GM18505 (cell line): ENCODE results near the gene AKAP12.

Source experiments
- ATAC-seq: cut with Tn5 transposase; IDR thresholded peaks from one replicate; pipeline ENCODE4 v1.9.1; 2021; ENCODE audit not compliant: unreplicated experiment
- POLR2A ChIP-seq: IDR thresholded peaks from 4 replicates; pipeline ENCODE4 v1.6.1; 2011; ENCODE audit warnings: borderline replicate concordance; ENCODE audit not compliant: insufficient read depth, insufficient read length; ENCODE audit errors: extremely low read depth

AKAP12 gene

GRCh38 chr6:151224076-151224475 is 15.7 kb upstream of the AKAP12 start:
- no peak for ATAC-seq
- TF ChIP-seq POLR2A, result no peak

DNA sequence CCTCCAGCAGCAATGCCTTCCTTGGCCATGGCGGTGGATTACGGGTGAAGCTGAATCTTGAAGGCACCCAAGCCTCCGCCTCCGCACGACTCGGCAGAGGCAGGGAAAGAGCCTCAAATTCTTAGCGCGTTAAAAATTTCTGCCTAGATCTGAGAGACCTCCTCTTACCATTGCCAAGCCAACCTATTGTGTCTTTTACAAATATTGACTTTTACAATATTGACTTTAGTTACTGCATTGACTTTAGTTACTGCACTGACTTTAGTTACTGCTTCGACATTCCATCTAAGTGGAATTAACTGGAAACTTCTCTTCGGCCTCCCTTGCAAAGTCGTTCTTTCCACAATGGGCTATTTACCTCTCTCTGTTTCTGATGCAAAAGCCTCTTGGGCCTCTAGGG is 13.8 kb upstream of the AKAP12 start:
- ATAC-seq, result no peak

DNA sequence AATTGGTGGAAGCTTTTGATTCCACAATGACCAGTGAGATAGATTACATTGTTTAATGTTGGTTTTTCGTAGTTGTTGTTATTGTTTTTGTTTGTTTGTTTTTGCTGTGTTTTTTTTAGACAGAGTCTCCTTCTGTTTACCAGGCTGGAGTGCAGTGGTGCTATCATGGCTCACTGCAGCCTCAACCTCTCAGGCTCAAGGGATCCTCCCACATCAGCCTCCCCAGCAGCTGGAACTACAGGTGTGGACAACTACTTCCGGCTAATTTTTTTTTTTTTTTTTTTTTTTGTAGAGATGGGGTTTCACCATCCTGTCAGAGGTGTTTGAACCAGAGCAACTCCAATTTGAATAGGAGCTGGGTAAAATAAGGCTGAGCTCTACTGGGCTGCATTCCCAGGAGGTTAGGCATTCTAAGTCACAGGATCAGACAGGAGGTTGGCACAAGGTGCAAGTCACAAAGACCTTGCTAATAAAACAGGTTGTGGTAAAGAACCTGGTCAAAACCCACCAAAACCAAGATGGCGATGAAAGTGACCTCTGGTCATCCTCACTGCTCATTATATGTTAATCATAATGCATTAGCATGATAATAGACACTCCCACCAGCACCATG is 10.9 kb upstream of the AKAP12 start:
- TF ChIP-seq POLR2A, result no peak
- ATAC-seq, result no peak

More for the DNA sequence above, 13.8 kb upstream of the AKAP12 start:
- TF ChIP-seq POLR2A, result no peak

- no peak for ATAC-seq
- no peak for TF ChIP-seq POLR2A
Observed at GRCh38 chr6:151229401-151230276, 10.1 kb upstream of the AKAP12 start.

DNA sequence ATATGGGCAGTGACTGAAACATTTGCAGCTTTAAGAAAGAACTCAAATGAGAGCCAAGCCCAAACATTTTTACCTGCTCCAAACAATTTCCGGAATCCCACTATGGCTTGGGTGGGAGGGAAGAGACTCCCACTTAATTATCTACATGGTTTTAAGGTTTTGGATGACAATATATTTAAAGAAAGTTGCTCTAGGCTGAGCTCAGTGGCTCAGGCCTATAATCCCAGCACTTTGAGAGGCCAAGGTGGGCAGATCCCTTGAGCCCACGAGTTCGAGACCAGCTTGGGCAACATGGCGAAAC is 9.5 kb upstream of the AKAP12 start:
- TF ChIP-seq POLR2A, result no peak
- no peak for ATAC-seq

DNA sequence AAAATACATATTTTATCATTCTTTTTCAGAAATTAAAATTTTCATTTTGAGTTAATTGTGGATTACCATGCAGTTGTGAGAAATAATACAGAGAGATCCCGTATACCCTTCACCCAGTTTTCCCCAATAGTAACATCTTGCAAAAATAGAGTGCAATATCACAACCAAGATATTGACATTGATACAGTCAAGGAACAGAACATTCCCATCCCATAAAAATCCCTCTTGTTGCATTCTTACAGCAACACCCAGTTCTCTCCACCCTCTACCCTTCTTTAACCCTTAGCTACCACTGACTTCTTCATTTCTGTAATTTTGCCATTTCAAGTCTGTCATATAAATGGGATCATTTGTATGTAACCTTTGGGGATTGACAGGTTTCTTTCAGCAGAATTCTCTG is 6.9 kb upstream of the AKAP12 start:
- TF ChIP-seq POLR2A, result no peak
- ATAC-seq, result no peak

DNA sequence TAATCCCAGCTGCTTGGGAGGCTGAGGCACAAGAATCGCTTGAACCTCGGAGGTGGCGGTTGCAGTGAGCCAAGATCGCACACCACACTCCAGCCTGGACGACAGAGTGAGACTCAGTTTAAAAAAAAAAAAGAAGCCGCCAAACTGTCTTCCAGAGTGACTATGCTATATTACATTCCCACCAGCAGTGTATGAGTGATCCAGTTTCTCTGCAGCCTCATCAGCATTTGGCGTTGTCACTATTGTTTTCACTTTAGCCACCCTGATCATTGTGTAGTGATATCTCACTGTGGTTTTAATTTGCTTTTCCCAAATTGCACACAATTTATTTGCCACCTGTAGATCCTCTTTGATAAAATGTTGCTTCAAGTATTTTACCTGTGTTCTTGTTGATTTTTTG is 6.0 kb upstream of the AKAP12 start:
- TF ChIP-seq POLR2A, result no peak
- ATAC-seq, result no peak

- no peak for ATAC-seq
- no peak for TF ChIP-seq POLR2A
Observed at GRCh38 chr6:151236668-151237401, 2.9 kb upstream of the AKAP12 start.

DNA sequence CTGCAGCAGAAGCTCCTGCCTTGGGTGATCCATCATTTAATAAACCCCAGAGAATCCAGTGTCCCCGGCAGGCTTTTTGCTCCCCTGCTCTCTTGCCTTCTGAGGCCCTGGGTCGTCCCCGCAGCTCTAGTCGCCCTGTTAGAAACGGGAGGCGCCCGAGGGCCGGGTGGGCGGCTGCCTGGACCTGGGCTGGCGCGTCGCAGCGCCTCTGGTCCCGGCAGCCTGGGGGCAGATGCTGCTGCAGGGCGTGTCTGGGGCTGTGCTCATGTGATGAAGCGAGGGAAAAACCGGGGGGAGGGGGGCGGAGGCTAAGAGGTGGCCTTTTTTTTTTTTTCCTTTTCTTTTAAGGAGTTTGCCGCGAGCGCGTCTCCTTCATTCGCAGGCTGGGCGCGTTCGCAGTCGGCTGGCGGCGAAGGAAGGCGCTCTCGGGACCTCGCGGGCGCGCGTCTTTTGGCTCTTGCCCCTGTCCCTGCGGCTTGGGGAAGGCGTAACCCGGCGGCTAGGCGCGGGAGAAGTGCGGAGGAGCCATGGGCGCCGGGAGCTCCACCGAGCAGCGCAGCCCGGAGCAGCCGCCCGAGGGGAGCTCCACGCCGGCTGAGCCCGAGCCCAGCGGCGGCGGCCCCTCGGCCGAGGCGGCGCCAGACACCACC is 394 bp downstream of the AKAP12 start:
- no peak for ATAC-seq
- no peak for TF ChIP-seq POLR2A

- no peak for TF ChIP-seq POLR2A
- no peak for ATAC-seq
Observed at GRCh38 chr6:151240791-151241642, 1.2 kb downstream of the AKAP12 start.

GRCh38 chr6:151241853-151242252 is 2.1 kb downstream of the AKAP12 start:
- no peak for ATAC-seq
- TF ChIP-seq POLR2A, result no peak

DNA sequence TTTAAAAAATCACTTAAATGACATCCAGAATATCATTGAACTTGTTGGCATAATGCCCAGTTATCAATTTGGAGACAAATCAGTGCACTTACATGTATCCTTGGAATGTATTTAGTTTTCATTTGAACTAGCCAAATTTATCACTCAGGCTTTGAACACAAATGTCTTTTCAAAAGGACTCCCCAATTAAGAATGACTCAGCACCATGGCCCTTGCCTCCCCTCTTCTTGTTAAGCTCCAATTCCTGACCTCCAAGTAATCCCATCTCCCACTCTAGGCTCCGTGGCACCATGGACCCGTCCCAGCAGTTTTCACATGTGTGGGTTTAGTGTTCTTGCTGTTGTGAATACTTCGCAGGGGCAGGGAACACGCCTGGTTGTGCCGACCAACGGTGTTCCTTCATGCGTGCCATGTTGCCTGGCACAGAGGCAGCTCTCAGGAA is 2.7 kb downstream of the AKAP12 start:
- ATAC-seq, result no peak
- no peak for TF ChIP-seq POLR2A
